BJ (cell line): ENCODE results near the gene DHRS1. TPM values are rescaled to one million over a fixed set of nuclear protein-coding genes. Genes with fewer than 3 reads are reported as not detected.

Experiments
- CTCF ChIA-PET: fragments of 350-600 bp; formaldehyde crosslinking; extraction: SDS; loops from one replicate; lab custom pipeline; 2021; ENCODE audit warnings: antibody characterized with exemption, inconsistent platforms; lab: Yijun Ruan, JAX
- POLR2A ChIA-PET: fragments of 300-600 bp; sonication (Branson Sonifier 250); formaldehyde crosslinking; extraction: SDS; loops from one replicate; lab custom pipeline; 2021; ENCODE audit warnings: antibody characterized with exemption; lab: Charles Lee
- DNase-seq: peaks from one replicate; pipeline ENCODE4 v3.0.0-alpha.2; 2011; ENCODE audit warnings: low read depth
- H3K27me3 ChIP-seq: 2 replicates; pipeline ENCODE4 v1.6.0; 2011; ENCODE audit warnings: low read length; ENCODE audit not compliant: control insufficient read depth, insufficient read depth
- H3K36me3 ChIP-seq: 2 replicates; pipeline ENCODE4 v1.5.1; 2011; ENCODE audit warnings: low read length; ENCODE audit not compliant: control insufficient read depth, insufficient read depth
- H3K4me3 ChIP-seq: 2 replicates; pipeline ENCODE4 v1.5.1; 2011; ENCODE audit warnings: low read depth, mild to moderate bottlenecking, control low read depth, low read length
- polyA plus RNA-seq: library from polyadenylated mRNA; depleted of rRNA; stranded (reverse); fragments of >200 nt; gene quantifications from 2 replicates; pipeline ENCODE4 v1.2.3, GENCODE V29; 2011
- TF ChIP-seq, protein P1 (sequence below): IDR thresholded peaks from 2 replicates; pipeline ENCODE4 v1.5.1; 2011; ENCODE audit warnings: low read depth, mild to moderate bottlenecking, control low read depth, inconsistent platforms, low read length, moderate library complexity; ENCODE audit not compliant: insufficient read depth

DHRS1 gene
- polyA plus RNA-seq, 1 experiment: 57.1 TPM

DNA sequence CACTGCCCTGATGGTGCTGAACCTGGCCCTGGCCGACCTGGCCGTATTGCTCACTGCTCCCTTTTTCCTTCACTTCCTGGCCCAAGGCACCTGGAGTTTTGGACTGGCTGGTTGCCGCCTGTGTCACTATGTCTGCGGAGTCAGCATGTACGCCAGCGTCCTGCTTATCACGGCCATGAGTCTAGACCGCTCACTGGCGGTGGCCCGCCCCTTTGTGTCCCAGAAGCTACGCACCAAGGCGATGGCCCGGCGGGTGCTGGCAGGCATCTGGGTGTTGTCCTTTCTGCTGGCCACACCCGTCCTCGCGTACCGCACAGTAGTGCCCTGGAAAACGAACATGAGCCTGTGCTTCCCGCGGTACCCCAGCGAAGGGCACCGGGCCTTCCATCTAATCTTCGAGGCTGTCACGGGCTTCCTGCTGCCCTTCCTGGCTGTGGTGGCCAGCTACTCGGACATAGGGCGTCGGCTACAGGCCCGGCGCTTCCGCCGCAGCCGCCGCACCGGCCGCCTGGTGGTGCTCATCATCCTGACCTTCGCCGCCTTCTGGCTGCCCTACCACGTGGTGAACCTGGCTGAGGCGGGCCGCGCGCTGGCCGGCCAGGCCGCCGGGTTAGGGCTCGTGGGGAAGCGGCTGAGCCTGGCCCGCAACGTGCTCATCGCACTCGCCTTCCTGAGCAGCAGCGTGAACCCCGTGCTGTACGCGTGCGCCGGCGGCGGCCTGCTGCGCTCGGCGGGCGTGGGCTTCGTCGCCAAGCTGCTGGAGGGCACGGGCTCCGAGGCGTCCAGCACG, 16.4 kb upstream of the DHRS1 start:
- H3K27me3 ChIP-seq: no peaks in the 10 kb centered on the region; the same call in 1 of the 2 replicates
- TF ChIP-seq, protein P1, sequence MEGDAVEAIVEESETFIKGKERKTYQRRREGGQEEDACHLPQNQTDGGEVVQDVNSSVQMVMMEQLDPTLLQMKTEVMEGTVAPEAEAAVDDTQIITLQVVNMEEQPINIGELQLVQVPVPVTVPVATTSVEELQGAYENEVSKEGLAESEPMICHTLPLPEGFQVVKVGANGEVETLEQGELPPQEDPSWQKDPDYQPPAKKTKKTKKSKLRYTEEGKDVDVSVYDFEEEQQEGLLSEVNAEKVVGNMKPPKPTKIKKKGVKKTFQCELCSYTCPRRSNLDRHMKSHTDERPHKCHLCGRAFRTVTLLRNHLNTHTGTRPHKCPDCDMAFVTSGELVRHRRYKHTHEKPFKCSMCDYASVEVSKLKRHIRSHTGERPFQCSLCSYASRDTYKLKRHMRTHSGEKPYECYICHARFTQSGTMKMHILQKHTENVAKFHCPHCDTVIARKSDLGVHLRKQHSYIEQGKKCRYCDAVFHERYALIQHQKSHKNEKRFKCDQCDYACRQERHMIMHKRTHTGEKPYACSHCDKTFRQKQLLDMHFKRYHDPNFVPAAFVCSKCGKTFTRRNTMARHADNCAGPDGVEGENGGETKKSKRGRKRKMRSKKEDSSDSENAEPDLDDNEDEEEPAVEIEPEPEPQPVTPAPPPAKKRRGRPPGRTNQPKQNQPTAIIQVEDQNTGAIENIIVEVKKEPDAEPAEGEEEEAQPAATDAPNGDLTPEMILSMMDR: peak; percentile 12; the same call in 1 of the 2 replicates
- DNase-seq: no peak
- ChIA-PET POLR2A (no interaction called here), CTCF (interaction anchor here (0.7 to 2.1 kb wide), 4 partner anchors 8 to 116 kb away, joined by 3 to 6 read pairs (median 6); partner anchors contain the start of gene CIDEB)
- no peak overlapping the region for H3K4me3 ChIP-seq
- H3K36me3 ChIP-seq: no peaks in the 10 kb centered on the region

DNA sequence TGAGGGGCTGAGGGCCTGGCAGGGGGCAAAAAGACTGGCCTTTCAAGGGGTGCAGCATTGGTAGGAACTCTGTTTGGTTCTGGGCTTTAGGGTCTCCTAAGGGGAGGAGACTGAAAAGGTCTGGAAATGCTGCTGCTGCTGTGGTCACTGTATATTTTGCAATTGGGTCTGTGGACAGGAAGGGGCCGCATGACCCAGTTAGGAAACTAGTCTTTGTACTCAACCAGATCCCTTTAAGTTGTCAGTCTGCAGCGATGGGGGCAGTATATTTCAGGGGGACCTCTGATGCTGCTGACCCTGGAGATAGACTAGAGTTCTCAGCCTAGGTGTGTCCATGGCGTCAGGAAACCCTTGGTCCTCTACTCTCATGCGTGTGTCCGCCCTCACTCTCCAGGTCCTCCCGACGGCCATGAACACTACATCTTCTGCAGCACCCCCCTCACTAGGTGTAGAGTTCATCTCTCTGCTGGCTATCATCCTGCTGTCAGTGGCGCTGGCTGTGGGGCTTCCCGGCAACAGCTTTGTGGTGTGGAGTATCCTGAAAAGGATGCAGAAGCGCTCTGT, 15.7 kb upstream of the DHRS1 start:
- ChIA-PET POLR2A (no interaction called here), CTCF (interaction anchor here (0.7 to 2.1 kb wide), 4 partner anchors 12 to 73 kb away, joined by 3 to 6 read pairs (median 5); partner anchors contain the start of gene TINF2)
- no peaks in the 10 kb centered on the region for H3K36me3 ChIP-seq
- H3K27me3 ChIP-seq: no peaks in the 10 kb centered on the region; the same call in 1 of the 2 replicates
- DNase-seq: no peak
- no peak overlapping the region for H3K4me3 ChIP-seq
- TF ChIP-seq, protein P1: no peak

DNA sequence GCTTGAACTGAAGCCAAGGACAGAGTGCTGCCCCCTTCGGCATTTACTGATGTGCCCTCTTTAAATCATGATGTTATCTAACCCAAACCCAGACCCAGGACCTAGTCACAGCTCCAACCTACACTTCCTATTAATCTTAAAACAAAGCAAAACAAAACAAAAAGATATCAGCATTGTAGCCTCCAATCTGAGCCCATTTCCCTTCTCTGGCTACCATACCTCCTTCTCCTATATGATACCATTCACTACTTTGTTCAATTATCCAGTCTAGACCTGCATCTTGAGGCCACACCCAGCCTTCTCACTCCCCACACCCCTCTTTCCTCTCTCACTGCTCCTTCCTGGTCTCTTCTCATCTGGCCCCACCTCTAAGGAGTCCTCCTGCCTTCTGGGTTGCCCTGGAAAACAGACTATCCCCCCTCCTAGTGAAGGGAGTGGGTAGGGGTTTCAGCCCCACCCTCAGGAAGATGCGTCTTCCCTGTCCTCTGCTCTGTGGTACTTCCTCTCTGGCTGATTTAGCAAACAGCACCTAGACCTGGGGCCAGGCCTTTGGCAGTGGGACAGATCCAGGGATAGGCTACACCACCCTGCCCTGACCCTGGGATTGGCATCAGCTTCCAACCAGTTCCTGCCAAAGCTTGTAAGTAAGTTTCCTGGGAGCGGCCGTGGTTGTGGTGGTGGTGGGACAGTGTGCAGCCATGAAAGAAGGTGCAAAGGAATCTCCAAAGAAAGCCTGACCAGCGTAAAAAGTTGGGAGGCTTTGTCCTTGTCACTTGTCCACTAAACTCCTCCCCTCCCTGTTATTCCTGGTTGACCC, 15.0 kb upstream of the DHRS1 start:
- POLR2A ChIA-PET: no interaction called here
- CTCF ChIA-PET: interaction anchor here (1.0 to 8.0 kb wide), 4 partner anchors 8 to 72 kb away, joined by 3 to 44 read pairs (median 5); partner anchors contain the start of gene TINF2
- DNase-seq: no peak
- Histone ChIP-seq H3K36me3 (no peaks in the 10 kb centered on the region), H3K4me3 (no peak overlapping the region), H3K27me3 (no peaks in the 10 kb centered on the region; the same call in 1 of the 2 replicates)
- TF ChIP-seq, protein P1: no peak

DNA sequence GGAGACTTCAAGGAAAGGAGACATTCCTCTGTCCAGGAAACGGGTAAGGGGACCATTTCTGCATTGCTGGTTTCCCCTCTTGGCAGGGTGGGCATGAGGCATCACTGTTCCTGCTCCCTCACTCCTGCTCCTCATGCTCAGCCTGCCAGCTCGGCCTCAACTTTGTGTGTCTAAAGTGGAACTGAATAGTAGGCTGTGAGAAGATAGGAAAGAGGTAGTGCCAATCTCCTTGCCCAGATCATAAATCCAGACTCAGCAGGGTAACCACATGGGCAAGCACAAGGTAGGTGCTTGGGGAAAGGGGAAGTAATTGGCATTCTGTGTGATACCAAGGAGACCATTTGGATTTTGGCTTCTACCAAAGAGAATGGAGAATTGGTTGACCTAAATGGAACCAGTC, 14.3 kb upstream of the DHRS1 start:
- Histone ChIP-seq H3K27me3 (no peaks in the 10 kb centered on the region), H3K4me3 (no peak overlapping the region), H3K36me3 (no peaks in the 10 kb centered on the region)
- TF ChIP-seq, protein P1: no peak
- no peak for DNase-seq
- ChIA-PET POLR2A (no interaction called here), CTCF (interaction anchor here (0.8 to 8.0 kb wide), 6 partner anchors 9 to 71 kb away, joined by 3 to 44 read pairs (median 4); partner anchors contain the start of gene TINF2)
